Measurements from ENCODE around the gene FLT1. TPM values are rescaled to one million over a fixed set of nuclear protein-coding genes. Genes with fewer than 3 reads are reported as not detected.
A peak's percentile ranks its signal among the peaks of the same experiment; 100 is the strongest.

Gene FLT1
- polyA plus RNA-seq, 2 of the 4 experiments (the other 2 are of a cell fraction), result not detected

- Histone ChIP-seq H3K4me2 (no peak overlapping the region), H3K4me3 (no peak overlapping the region), H3K4me1 (no peaks in the 10 kb centered on the region), H3K9me3 (no peaks in the 10 kb centered on the region), H3K27ac (no peak overlapping the region)
- CTCF ChIA-PET, result no interaction called here
- DNase-seq (ENCODE audit: low read depth in 1 of 2, low spot score in 1 of 2) (no peak), FAIRE-seq (no peak), ATAC-seq (no peak)
- TF ChIP-seq FOXS1 (CRISPR knock-in tag; IDR thresholded peaks at IDR 0.05), result no peak
- no peak for TF ChIP-seq NPAS2 (CRISPR knock-in tag; IDR thresholded peaks at IDR 0.05; ENCODE audit: borderline replicate concordance)
- TF ChIP-seq SREBF2 (IDR thresholded peaks at IDR 0.05), result no peak
- no peak for TF ChIP-seq MAX (IDR thresholded peaks at IDR 0.05)
- no peak for TF ChIP-seq CHD2 (IDR thresholded peaks at IDR 0.05; ENCODE audit: low read length, partially characterized antibody)
- no peak for TF ChIP-seq FOSL2 (IDR thresholded peaks at IDR 0.05)
- no peak for TF ChIP-seq FOSL2 (CRISPR knock-in tag; IDR thresholded peaks at IDR 0.05)
- TF ChIP-seq JUNB (IDR thresholded peaks at IDR 0.05), result no peak
- TF ChIP-seq CBX8 (IDR thresholded peaks at IDR 0.05), result no peak
- POLR2A ChIA-PET, result no interaction called here
- 59% methylated on average over 4 of the region's 6 CpGs for WGBS (ENCODE audit: missing lambda C conversion rate)
Observed at GRCh38 chr13:28501547-28501946, 6.6 kb upstream of the FLT1 start.

- no peaks in the 10 kb centered on the region for H3K9me3 ChIP-seq
- FAIRE-seq (no peak), ATAC-seq (no peak), DNase-seq (ENCODE audit: low read depth in 1 of 2, low spot score in 1 of 2) (no peak)
- ChIA-PET CTCF (no interaction called here), POLR2A (no interaction called here)
- 32% methylated on average over 5 of the region's 5 CpGs for WGBS (ENCODE audit: missing lambda C conversion rate)
- H3K4me2 ChIP-seq, result no peak overlapping the region
- peaks cover 3% of the 10 kb centered on the region; the same call in 1 of the 3 replicates for H3K4me1 ChIP-seq
- no peak overlapping the region for H3K4me3 ChIP-seq
- TF ChIP-seq FOSL2 (IDR thresholded peaks at IDR 0.05) (no peak), FOSL2 (CRISPR knock-in tag; IDR thresholded peaks at IDR 0.05) (peak; percentile 35; the same call in 1 of the 2 replicates), FOSB (CRISPR knock-in tag; IDR thresholded peaks at IDR 0.05) (no peak), CHD2 (IDR thresholded peaks at IDR 0.05; ENCODE audit: low read length, partially characterized antibody) (no peak)
- H3K27ac ChIP-seq, result no peak overlapping the region
Observed at GRCh38 chr13:28499609-28500008, 4.7 kb upstream of the FLT1 start.

GRCh38 chr13:28498481-28499115, 3.7 kb upstream of the FLT1 start:
- ChIA-PET CTCF (no interaction called here), POLR2A (no interaction called here)
- no peaks in the 10 kb centered on the region for H3K9me3 ChIP-seq
- peaks cover 3% of the 10 kb centered on the region; the same call in 1 of the 3 replicates for H3K4me1 ChIP-seq
- FAIRE-seq (no peak), DNase-seq (ENCODE audit: low read depth in 1 of 2, low spot score in 1 of 2) (no peak), ATAC-seq (no peak)
- H3K27ac ChIP-seq, result no peak overlapping the region
- TF ChIP-seq BCL3 (IDR thresholded peaks at IDR 0.05) (no peak), NPAS2 (CRISPR knock-in tag; IDR thresholded peaks at IDR 0.05; ENCODE audit: borderline replicate concordance) (no peak), POLR2A (IDR thresholded peaks at IDR 0.05; ENCODE audit: low read length) (no peak), EHF (CRISPR knock-in tag; IDR thresholded peaks at IDR 0.05) (no peak)
- 23% methylated on average over 14 of the region's 16 CpGs for WGBS (ENCODE audit: missing lambda C conversion rate)
- no peak overlapping the region for H3K4me3 ChIP-seq
- no peak overlapping the region for H3K4me2 ChIP-seq

- DNase-seq (ENCODE audit: low read depth in 1 of 2, low spot score in 1 of 2) (no peak), ATAC-seq (no peak), FAIRE-seq (no peak)
- ChIA-PET CTCF (no interaction called here), POLR2A (no interaction called here)
- H3K4me2 ChIP-seq, result no peak overlapping the region
- H3K27ac ChIP-seq, result no peak overlapping the region
- TF ChIP-seq JUNB (IDR thresholded peaks at IDR 0.05), result no peak
- TF ChIP-seq MAFK (IDR thresholded peaks at IDR 0.05; ENCODE audit: partially characterized antibody), result peak; percentile 23
- peaks cover 3% of the 10 kb centered on the region; the same call in 1 of the 3 replicates for H3K4me1 ChIP-seq
- H3K9me3 ChIP-seq, result no peaks in the 10 kb centered on the region
- no peak overlapping the region for H3K4me3 ChIP-seq
- 26% methylated on average over 4 of the region's 4 CpGs for WGBS (ENCODE audit: missing lambda C conversion rate)
Observed at GRCh38 chr13:28497143-28497876, 2.4 kb upstream of the FLT1 start.

GRCh38 chr13:28496188-28496564, 1.2 kb upstream of the FLT1 start:
- no peak for TF ChIP-seq RAD21 (conservative IDR thresholded peaks at IDR 0.05 in 1 of 2, IDR thresholded peaks at IDR 0.05 in 1 of 2)
- TF ChIP-seq BCL3 (IDR thresholded peaks at IDR 0.05), result no peak
- no peak for TF ChIP-seq NPAS2 (CRISPR knock-in tag; IDR thresholded peaks at IDR 0.05; ENCODE audit: borderline replicate concordance)
- TF ChIP-seq HOXA7 (CRISPR knock-in tag; IDR thresholded peaks at IDR 0.05), result no peak
- no peak for TF ChIP-seq EHF (CRISPR knock-in tag; IDR thresholded peaks at IDR 0.05)
- TF ChIP-seq MAX (IDR thresholded peaks at IDR 0.05), result no peak
- TF ChIP-seq POLR2A (IDR thresholded peaks at IDR 0.05; ENCODE audit: low read length), result no peak
- H3K4me3 ChIP-seq, result no peak overlapping the region
- DNase-seq (ENCODE audit: low read depth in 1 of 2, low spot score in 1 of 2) (no peak), FAIRE-seq (no peak), ATAC-seq (no peak)
- H3K4me2 ChIP-seq, result no peak overlapping the region
- WGBS (ENCODE audit: missing lambda C conversion rate), result 28% methylated on average over 7 of the region's 10 CpGs
- CTCF ChIA-PET, result interaction anchor here (0.6 kb wide), 1 partner anchor 181 kb away, joined by 3 read pairs; no protein-coding TSS in a partner anchor
- no peaks in the 10 kb centered on the region for H3K9me3 ChIP-seq
- no peak overlapping the region for H3K27ac ChIP-seq
- POLR2A ChIA-PET, result no interaction called here
- H3K4me1 ChIP-seq, result peaks cover 3% of the 10 kb centered on the region; the same call in 1 of the 3 replicates

Measured in A549 (cell line).